ENCODE measurements around the gene RSL24D1.

The RSL24D1 gene

DNA sequence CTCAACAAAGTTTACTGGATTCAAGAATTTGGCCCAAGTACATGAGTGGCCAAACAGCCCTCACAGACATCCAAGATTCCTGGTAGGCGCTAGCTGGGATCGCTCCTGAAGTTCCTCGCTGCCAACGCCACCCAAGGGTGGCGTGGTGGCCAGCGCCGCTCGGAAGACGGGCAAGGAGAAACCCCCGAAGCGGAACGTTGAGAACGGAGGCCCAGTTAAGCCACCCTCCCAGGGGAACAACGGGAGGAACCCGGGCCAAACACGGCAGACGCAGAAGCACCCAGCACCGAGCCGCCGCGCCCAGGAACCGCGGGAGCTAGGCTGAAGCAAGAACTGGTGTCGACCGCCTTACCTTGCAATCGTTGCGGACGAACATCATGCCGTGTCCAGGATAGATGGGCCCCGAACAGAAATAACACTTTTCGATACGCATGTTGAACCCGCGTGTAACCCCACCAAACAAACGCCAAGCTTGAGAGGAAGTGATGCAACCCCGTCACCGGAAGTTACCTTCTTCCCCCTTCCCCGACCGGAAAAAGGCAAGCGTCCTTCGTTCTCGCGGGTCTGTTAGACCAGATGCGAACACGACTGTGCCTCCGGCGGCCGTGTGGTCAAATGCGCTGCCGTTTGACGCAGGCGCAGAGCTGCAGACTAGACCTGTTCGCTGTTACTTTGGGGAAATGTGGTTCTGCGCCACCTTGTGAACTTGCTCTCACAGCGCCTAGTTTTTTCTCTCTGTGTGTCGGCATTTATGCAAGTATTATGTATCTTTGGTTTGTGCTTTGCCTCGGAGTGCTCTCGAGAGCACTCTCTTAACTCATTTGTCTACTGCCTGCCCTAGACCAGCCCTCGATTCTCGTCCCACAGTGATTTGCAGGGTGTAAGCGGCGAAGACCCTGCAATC is at the start of gene RSL24D1:
TSS of gene RSL24D1 (minus strand) at position 484 of the 904 bp plus-strand sequence. CDS start at position 433, 51 bp downstream.
- Mint-ChIP-seq H3K9me3 (peaks cover 11% of the 10 kb centered on the region), H3K27me3 (no peaks in the 10 kb centered on the region), H3K36me3 (peaks cover 13% of the 10 kb centered on the region), H3K4me3 (no peak within 1 kb of the TSS), H3K27ac (no peak within 1 kb of the TSS), H3K4me1 (peaks cover 20% of the 10 kb centered on the region)

- H3K36me3 Mint-ChIP-seq: peaks cover 13% of the 10 kb centered on the region
- peaks cover 70% of the 10 kb centered on the region for H3K4me1 Mint-ChIP-seq
- H3K9me3 Mint-ChIP-seq: no peaks in the 10 kb centered on the region
- no peaks in the 10 kb centered on the region for H3K27me3 Mint-ChIP-seq
- peak overlapping the region; percentile 20 for H3K4me3 Mint-ChIP-seq
- peak overlapping the region; percentile 92 for H3K27ac Mint-ChIP-seq
These were observed 48.3 kb upstream of the RSL24D1 start for GRCh38 chr15:55245059-55245458.

DNA sequence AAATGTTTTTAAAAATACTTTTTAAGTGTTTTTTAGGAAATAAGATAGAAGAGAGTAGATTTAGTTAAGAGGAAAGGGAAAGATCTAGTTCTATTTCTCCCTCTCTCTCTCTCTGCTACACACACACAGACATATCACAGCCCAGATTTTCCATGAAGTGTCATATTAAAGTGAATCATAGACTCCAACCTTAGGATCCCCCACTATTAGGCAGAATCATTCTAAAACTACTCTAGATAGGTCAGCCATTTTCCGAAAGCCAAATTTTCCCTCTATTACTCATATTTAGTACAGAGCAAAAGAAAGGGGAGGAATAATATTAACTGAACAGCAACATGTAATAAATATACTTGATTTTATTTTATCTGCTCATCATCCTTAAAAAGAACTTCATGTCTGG is 45.1 kb upstream of the RSL24D1 start:
- H3K27ac Mint-ChIP-seq: peak overlapping the region; percentile 93
- H3K9me3 Mint-ChIP-seq: no peaks in the 10 kb centered on the region
- H3K4me3 Mint-ChIP-seq: peak overlapping the region; percentile 6
- H3K36me3 Mint-ChIP-seq: peaks cover 11% of the 10 kb centered on the region
- H3K27me3 Mint-ChIP-seq: no peaks in the 10 kb centered on the region
- peaks cover 81% of the 10 kb centered on the region for H3K4me1 Mint-ChIP-seq

DNA sequence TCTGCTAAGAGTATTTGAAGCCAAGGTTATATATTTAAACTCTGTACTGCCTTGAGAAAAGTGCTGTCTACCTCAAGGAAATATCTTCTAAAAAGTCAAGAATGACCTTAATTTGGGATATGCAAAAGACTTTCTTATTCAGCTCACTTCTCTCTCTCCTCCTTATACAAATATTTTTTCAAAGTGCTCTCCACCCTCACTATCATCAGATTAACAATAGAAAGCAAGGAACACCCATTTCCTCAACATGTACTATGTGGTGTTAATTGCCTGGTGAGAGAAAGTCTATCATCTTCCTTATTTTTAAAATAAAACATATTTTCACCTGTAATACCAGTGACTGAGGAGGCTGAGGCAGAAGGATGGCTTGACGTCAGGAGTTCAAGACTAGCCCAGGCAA is 44.4 kb upstream of the RSL24D1 start:
- Mint-ChIP-seq H3K36me3 (peaks cover 9% of the 10 kb centered on the region), H3K27me3 (no peaks in the 10 kb centered on the region), H3K9me3 (no peaks in the 10 kb centered on the region), H3K27ac (peak overlapping the region; percentile 63), H3K4me1 (peaks cover 80% of the 10 kb centered on the region), H3K4me3 (no peak overlapping the region)

DNA sequence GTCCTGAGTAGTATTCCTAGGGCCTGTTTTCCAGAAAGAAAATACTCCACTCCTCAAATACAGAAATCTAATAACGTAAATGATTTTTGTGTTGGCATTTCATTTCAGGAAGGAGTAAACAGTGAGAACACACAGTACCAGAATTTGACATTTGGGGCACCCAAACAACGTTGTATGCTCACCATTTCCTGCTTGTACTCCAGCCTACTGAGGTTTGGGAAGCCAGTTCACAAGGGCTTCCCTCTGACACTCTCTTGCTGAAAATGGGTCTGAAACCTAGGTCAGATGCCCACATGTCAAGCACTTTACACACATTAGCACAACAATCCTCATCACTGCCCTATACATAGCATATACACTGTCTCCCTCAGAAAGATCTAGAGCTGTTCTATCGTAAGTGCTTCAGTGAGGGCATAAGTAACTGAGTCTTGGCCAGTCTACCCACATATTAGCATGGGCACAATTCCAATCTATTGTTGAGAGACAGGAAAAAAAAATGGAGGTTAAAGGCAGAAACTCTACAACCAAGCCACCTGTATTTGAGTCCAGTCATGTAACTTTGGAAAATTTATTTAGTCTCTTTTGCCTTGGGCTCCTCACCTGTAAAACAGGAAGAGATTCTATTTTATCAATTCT is 43.5 kb upstream of the RSL24D1 start:
- peaks cover 78% of the 10 kb centered on the region for H3K4me1 Mint-ChIP-seq
- no peaks in the 10 kb centered on the region for H3K9me3 Mint-ChIP-seq
- H3K27me3 Mint-ChIP-seq: no peaks in the 10 kb centered on the region
- no peak overlapping the region for H3K4me3 Mint-ChIP-seq
- peak overlapping the region; percentile 56 for H3K27ac Mint-ChIP-seq
- peaks cover 9% of the 10 kb centered on the region for H3K36me3 Mint-ChIP-seq

GRCh38 chr15:55239440-55240124 is 42.8 kb upstream of the RSL24D1 start:
- H3K36me3 Mint-ChIP-seq: peaks cover 9% of the 10 kb centered on the region
- no peaks in the 10 kb centered on the region for H3K9me3 Mint-ChIP-seq
- H3K27ac Mint-ChIP-seq: peak overlapping the region; percentile 92
- H3K4me1 Mint-ChIP-seq: peaks cover 71% of the 10 kb centered on the region
- no peaks in the 10 kb centered on the region for H3K27me3 Mint-ChIP-seq
- H3K4me3 Mint-ChIP-seq: no peak overlapping the region

DNA sequence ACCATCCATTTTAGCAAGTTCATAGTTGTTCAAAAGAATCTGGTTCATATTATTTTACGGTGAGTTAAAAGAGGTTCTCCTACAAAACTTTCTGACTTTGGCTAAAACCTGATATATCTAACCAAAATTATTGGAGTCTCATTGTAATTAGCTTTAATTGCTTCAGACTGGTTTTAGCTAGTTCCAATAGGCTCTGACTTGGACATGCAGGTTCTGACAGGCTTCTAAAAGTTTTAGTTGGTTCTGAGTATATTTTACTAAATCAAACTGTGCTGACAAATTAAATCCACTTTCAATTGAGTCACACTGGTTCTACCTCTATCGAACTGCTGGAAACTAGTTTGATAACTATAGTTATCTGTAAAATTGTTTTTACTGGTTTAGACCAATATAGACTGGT is 42.1 kb upstream of the RSL24D1 start:
- no peak overlapping the region for H3K4me3 Mint-ChIP-seq
- H3K27ac Mint-ChIP-seq: peak overlapping the region; percentile 92
- H3K9me3 Mint-ChIP-seq: no peaks in the 10 kb centered on the region
- peaks cover 66% of the 10 kb centered on the region for H3K4me1 Mint-ChIP-seq
- no peaks in the 10 kb centered on the region for H3K27me3 Mint-ChIP-seq
- peaks cover 12% of the 10 kb centered on the region for H3K36me3 Mint-ChIP-seq

- H3K4me1 Mint-ChIP-seq: peaks cover 56% of the 10 kb centered on the region
These were observed 40.7 kb upstream of the RSL24D1 start for GRCh38 chr15:55237219-55238130.

DNA sequence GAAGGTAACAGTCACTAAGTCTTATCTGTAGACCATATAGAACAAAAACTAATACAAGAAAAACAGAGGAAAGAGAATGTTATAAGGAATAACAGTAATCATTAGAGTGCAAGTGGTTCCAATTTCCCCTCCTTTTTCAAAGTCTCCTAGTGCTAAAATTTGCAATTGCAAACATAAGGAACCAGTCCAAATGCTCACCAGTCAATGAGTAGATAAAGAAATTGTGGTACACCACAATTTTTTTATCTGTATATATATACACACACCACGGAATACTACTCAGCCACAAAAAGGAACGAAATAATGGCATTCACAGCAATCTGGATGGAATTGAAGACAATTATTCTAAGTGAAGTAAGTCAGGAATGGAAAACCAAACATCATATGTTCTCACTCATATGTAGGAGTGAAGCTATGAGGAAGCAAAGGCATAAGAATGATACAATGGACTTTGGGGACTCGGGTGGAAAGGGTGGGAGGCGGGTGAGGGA is 38.9 kb upstream of the RSL24D1 start:
- Mint-ChIP-seq H3K36me3 (peaks cover 19% of the 10 kb centered on the region), H3K4me1 (peaks cover 40% of the 10 kb centered on the region), H3K27me3 (no peaks in the 10 kb centered on the region), H3K4me3 (peak overlapping the region; percentile 11), H3K27ac (no peak overlapping the region), H3K9me3 (no peaks in the 10 kb centered on the region)

More at GRCh38 chr15:55237219-55238130, 40.7 kb upstream of the RSL24D1 start:
- Mint-ChIP-seq H3K27ac (peak overlapping the region; percentile 70), H3K36me3 (peaks cover 14% of the 10 kb centered on the region), H3K9me3 (no peaks in the 10 kb centered on the region), H3K27me3 (no peaks in the 10 kb centered on the region), H3K4me3 (peak overlapping the region; percentile 40)

- H3K4me1 Mint-ChIP-seq: peaks cover 36% of the 10 kb centered on the region
- no peaks in the 10 kb centered on the region for H3K9me3 Mint-ChIP-seq
- no peak overlapping the region for H3K4me3 Mint-ChIP-seq
- no peaks in the 10 kb centered on the region for H3K27me3 Mint-ChIP-seq
- H3K36me3 Mint-ChIP-seq: peaks cover 21% of the 10 kb centered on the region
- H3K27ac Mint-ChIP-seq: no peak overlapping the region
These were observed 38.0 kb upstream of the RSL24D1 start for GRCh38 chr15:55234800-55235104.

DNA sequence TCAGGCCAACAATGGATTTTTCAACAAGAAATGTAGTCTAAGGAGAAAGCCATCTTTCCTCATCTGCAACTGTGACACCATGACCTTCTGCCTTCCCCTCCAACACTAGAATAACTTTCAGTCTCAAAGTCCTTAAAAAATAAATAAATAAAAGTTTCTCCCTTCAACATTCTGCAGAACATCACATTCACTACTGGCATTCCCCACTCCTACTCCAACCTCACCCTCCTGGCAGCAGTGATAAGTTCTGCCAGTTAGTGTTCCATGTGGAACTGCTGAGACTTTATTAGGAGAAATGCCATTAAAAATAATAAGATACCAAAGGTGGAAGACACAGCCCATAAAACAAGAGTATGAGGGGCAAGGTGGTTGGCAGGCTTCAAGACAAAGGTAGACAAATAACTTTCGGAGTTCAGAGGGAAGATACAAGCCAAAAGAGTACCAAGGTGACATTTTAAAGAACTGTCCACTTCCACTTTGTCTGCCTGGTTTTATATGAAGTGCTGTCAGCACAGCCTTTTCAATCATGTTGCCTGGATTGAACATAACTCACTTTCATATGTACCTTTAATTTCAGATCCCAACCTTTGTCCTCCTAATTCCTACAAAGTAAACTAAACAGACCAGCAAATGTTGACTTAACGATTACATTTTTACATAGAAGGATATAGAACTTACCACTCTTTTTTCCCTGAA is 37.5 kb upstream of the RSL24D1 start:
- peaks cover 20% of the 10 kb centered on the region for H3K36me3 Mint-ChIP-seq
- no peak overlapping the region for H3K4me3 Mint-ChIP-seq
- H3K4me1 Mint-ChIP-seq: peaks cover 31% of the 10 kb centered on the region
- no peak overlapping the region for H3K27ac Mint-ChIP-seq
- no peaks in the 10 kb centered on the region for H3K27me3 Mint-ChIP-seq
- no peaks in the 10 kb centered on the region for H3K9me3 Mint-ChIP-seq

GRCh38 chr15:55231455-55231854 is 34.7 kb upstream of the RSL24D1 start:
- Mint-ChIP-seq H3K27me3 (no peaks in the 10 kb centered on the region), H3K36me3 (peaks cover 14% of the 10 kb centered on the region), H3K4me1 (peaks cover 4% of the 10 kb centered on the region), H3K4me3 (no peak overlapping the region), H3K9me3 (no peaks in the 10 kb centered on the region), H3K27ac (no peak overlapping the region)

GRCh38 chr15:55230953-55231352 is 34.2 kb upstream of the RSL24D1 start:
- Mint-ChIP-seq H3K27me3 (no peaks in the 10 kb centered on the region), H3K4me3 (no peak overlapping the region), H3K9me3 (no peaks in the 10 kb centered on the region), H3K27ac (no peak overlapping the region), H3K36me3 (peaks cover 14% of the 10 kb centered on the region), H3K4me1 (peaks cover 4% of the 10 kb centered on the region)

GRCh38 chr15:55230051-55230670 is 33.4 kb upstream of the RSL24D1 start:
- Mint-ChIP-seq H3K27ac (no peak overlapping the region), H3K9me3 (no peaks in the 10 kb centered on the region), H3K36me3 (peaks cover 17% of the 10 kb centered on the region), H3K27me3 (no peaks in the 10 kb centered on the region), H3K4me1 (peaks cover 12% of the 10 kb centered on the region), H3K4me3 (no peak overlapping the region)

All from activated naive CD4-positive, alpha-beta T cell treated with anti-CD3 and anti-CD28 coated beads, Interleukin-2, amount 50 U/mL, for 24 hours (primary cell).